Thoracic aorta (tissue), 2 donors: ENCODE data around the gene AMER3. TPM values are rescaled to one million over a fixed set of nuclear protein-coding genes. Genes with fewer than 3 reads are reported as not detected.

ENCODE experiments used
- ATAC-seq: fragments of 150-250 bp; one replicate; pipeline ENCODE4 v1.8.0; 2017; ENCODE audit warnings: low read depth; ENCODE audit not compliant: insufficient number of reproducible peaks, low FRiP score
- DNase-seq: peaks from one replicate; pipeline ENCODE4 v3.0.0-alpha.2; 2020; ENCODE audit warnings: low spot score
- H3K27ac ChIP-seq, 2 donors: fragments of 200-600 bp; sonication (generic); 1 replicate in 1 of 2; 2 replicates in 1 of 2; pipeline ENCODE4 v1.5.1; 2016; ENCODE audit warnings: mild to moderate bottlenecking in 2 of 2, moderate library complexity in 2 of 2
- H3K27me3 ChIP-seq: fragments of 200-600 bp; sonication (generic); replicated peaks from 2 replicates; pipeline ENCODE4 v1.6.0; 2016; ENCODE audit warnings: mild to moderate bottlenecking; ENCODE audit not compliant: insufficient read depth
- H3K36me3 ChIP-seq: fragments of 200-600 bp; sonication (generic); one replicate; pipeline ENCODE4 v1.5.1; 2016
- H3K4me1 ChIP-seq, 2 donors: fragments of 200-600 bp; sonication (generic); 1 replicate in 1 of 2; 2 replicates in 1 of 2; pipeline versions ENCODE4 v1.5.1 to v1.6.0; 2016; ENCODE audit warnings: low read depth in 2 of 2, mild to moderate bottlenecking in 1 of 2; ENCODE audit not compliant: control insufficient read depth in 1 of 2
- H3K4me3 ChIP-seq: fragments of 200-600 bp; sonication (generic); 2 replicates; pipeline ENCODE4 v1.5.1; 2016; ENCODE audit warnings: mild to moderate bottlenecking
- H3K9me3 ChIP-seq: fragments of 200-600 bp; sonication (generic); 2 replicates; pipeline ENCODE4 v1.5.1; 2016
- CTCF ChIP-seq: fragments of 200-600 bp; sonication (generic); IDR thresholded peaks from one replicate; pipeline ENCODE4 v1.5.1; 2019; ENCODE audit warnings: antibody characterized with exemption
- total RNA-seq, 2 donors: library from RNA; depleted of rRNA; stranded (reverse); fragments of >200 nt; gene quantifications; one replicate each; pipeline versions ENCODE4 v1.1.0 to v1.2.3, GENCODE V29; 2016

AMER3 gene
- total RNA-seq, 2 donors from 2014 or later, result not detected

GRCh38 chr2:130764035-130764820 lies 8.9 kb downstream of the AMER3 start:
- no peaks in the 10 kb centered on the region for H3K36me3 ChIP-seq
- DNase-seq, result no peak
- no peak overlapping the region for H3K4me3 ChIP-seq
- no peaks in the 10 kb centered on the region for H3K9me3 ChIP-seq
- no peak for TF ChIP-seq CTCF
- no peak for ATAC-seq
- no peaks in the 10 kb centered on the region for H3K4me1 ChIP-seq
- no peaks in the 10 kb centered on the region for H3K27me3 ChIP-seq
- H3K27ac ChIP-seq, result no peak overlapping the region

GRCh38 chr2:130764821-130765115 lies 9.4 kb downstream of the AMER3 start:
- no peak overlapping the region for H3K27ac ChIP-seq
- no peaks in the 10 kb centered on the region for H3K9me3 ChIP-seq
- no peaks in the 10 kb centered on the region for H3K36me3 ChIP-seq
- no peak for TF ChIP-seq CTCF
- H3K4me3 ChIP-seq, result no peak overlapping the region
- no peaks in the 10 kb centered on the region for H3K27me3 ChIP-seq
- no peaks in the 10 kb centered on the region for H3K4me1 ChIP-seq
- no peak for ATAC-seq
- no peak for DNase-seq

- ATAC-seq (no peak), DNase-seq (no peak)
- Histone ChIP-seq H3K9me3 (no peaks in the 10 kb centered on the region), H3K36me3 (no peaks in the 10 kb centered on the region), H3K27me3 (no peaks in the 10 kb centered on the region), H3K4me1 (no peaks in the 10 kb centered on the region), H3K4me3 (no peak overlapping the region), H3K27ac (no peak overlapping the region)
- no peak for TF ChIP-seq CTCF
Observed at GRCh38 chr2:130765464-130765863, 10.1 kb downstream of the AMER3 start.

GRCh38 chr2:130766037-130766436 lies 10.7 kb downstream of the AMER3 start:
- Histone ChIP-seq H3K4me1 (no peaks in the 10 kb centered on the region), H3K27ac (no peak overlapping the region), H3K4me3 (no peak overlapping the region), H3K27me3 (no peaks in the 10 kb centered on the region), H3K9me3 (no peaks in the 10 kb centered on the region), H3K36me3 (no peaks in the 10 kb centered on the region)
- DNase-seq (no peak), ATAC-seq (no peak)
- TF ChIP-seq CTCF, result no peak

GRCh38 chr2:130766711-130767407 lies 11.5 kb downstream of the AMER3 start:
- no peak for TF ChIP-seq CTCF
- ATAC-seq (no peak), DNase-seq (no peak)
- Histone ChIP-seq H3K36me3 (no peaks in the 10 kb centered on the region), H3K9me3 (no peaks in the 10 kb centered on the region), H3K4me3 (no peak overlapping the region), H3K27me3 (no peaks in the 10 kb centered on the region), H3K4me1 (no peaks in the 10 kb centered on the region), H3K27ac (no peak overlapping the region)
